NCI-H748 (cell line): ENCODE data around the gene TMEM109.

Experiments
- DNase-seq: peaks from one replicate; lab custom pipeline; 2025; ENCODE audit not compliant: unreplicated experiment; lab: John Stamatoyannopoulos, UW

The TMEM109 gene

DNA sequence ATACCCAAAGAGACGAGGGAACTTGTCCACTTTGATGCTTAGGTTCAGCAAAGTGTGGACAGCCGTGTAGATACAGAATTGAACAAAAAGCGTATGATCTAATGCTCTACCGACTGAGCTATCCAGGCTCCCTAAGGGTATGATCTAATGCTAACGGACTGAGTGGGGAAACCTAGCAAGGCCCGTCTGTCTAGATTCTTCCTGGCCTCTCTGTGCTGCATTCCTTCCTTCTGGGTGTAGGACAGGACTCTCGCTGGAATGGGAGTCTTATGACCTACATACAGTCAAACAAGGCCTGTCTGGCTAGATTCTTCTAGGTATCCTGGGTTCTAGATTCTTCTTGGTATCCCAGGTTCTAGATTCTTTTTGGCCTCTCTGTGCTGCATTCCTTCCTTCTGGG, 46.4 kb downstream of the TMEM109 start:
- DNase-seq, result no peak

DNA sequence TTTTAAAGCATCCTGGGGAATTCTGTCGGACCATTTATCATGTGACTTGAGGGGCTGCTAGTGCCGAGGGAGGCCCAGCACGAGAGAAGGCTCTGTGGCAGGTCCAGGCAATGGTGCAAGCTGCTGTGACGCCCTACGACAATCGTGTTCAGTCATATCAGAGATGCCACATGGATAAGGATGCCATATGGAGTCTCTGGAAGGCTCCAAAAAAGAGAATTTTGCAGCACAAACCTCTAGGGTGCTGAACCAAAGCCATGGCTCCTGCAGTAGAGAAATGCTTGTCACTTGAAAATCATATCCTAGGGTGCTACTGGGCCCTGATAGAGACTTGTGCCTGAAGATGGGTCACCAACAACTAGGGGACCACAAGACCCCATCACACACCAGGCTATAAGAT, 50.8 kb downstream of the TMEM109 start:
- no peak for DNase-seq

DNA sequence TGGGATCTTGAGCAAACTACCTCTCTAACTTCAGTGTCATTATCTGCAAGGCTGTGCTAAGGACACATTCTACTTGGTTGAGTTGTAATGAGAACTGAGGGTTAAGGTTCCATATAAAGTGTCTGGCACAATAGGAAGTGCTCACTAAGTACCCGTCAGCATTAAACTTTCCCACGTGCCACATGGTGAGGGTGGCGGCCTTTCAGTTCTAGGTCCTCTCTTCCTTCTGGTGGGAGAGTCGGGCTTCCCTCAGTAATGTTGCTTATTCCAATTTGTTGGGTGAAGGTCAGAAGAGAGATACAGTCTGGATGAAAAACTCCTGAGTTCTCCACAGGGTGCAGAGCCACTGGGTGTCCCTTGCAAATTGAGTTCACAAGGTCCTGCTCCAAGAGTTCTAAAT, 52.9 kb downstream of the TMEM109 start:
- DNase-seq, result no peak

DNA sequence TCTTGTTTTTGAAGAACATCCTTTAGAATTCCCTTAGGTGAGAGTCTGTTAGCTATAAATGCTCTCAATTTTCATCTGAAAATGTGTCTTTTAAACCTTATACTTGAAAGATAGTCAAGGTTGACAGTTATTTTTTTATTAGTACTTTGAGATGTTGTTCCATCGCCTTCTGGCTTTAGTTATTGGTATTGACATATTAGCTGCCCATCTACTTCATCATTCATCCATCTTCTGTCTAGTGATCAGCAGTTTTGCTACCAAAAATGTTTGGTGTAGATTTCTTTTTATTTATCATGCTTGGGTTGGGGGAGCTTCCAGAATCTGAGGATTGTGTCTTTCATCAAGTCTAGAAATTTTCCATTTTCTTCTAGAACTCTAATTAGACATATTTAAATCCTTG, 54.3 kb downstream of the TMEM109 start:
- DNase-seq, result no peak

DNA sequence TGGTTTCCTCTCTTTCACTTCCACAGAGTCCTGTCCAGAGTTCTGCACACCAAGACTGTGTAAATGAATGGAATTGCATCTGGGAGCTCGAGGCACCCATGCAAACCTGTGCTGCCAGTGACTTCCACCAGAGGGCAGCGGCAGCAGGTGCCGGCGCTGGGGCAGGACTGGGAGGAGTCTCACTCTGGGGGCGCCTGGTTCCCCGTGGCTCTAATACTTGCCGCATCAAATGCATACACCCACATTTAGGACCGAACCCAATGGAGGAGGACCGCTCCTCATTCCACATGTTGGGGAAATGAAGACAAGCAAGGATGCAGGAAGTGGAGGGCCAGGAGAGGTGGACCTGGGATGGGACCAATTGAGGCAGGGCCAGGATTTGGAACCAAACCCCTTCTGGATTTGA, 56.4 kb downstream of the TMEM109 start:
- peak; percentile 57 for DNase-seq

DNA sequence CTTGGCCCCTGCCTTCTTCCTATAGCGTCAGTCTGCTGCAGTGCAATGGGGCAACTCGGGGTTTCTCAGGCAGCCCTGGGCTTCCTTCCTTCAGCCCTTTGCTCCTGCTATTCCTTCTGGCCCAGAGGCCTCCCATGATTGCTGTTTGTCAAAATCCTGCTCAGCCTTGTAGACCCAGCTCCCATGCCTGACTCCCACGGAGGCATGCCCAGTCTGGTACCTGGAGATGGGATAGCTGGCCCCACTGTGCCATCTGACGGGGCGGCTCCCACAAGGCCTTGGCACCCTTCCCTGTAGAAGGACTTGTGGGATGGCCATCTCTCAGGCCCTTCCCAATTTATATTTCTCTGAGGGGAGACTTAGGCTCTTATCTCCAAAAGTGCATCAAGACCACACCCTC, 56.9 kb downstream of the TMEM109 start:
- no peak for DNase-seq

DNA sequence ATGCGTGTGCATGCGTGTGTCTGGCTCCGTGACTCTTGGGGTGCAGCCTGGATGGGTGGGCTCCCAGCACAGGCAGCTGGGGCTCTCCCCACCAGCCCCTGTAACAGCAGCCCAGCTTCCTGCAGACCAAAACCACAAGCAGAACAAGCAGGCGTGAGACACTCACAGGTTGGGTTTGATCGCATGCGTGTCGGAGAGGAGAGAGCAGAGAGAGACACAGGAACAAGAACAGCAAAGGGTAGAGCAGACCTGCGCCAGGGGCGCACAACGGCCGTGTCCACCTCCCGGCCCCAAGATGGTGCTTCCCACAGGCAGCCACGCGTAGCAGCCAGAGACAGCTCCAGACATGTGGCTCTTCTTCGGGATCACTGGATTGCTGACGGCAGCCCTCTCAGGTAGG, 57.6 kb downstream of the TMEM109 start, which contains the start of gene CD6:
TSS of gene CD6 (plus strand) at position 161 of the 400 bp plus-strand sequence. CDS start at position 347, 186 bp downstream.
- no peak for DNase-seq

DNA sequence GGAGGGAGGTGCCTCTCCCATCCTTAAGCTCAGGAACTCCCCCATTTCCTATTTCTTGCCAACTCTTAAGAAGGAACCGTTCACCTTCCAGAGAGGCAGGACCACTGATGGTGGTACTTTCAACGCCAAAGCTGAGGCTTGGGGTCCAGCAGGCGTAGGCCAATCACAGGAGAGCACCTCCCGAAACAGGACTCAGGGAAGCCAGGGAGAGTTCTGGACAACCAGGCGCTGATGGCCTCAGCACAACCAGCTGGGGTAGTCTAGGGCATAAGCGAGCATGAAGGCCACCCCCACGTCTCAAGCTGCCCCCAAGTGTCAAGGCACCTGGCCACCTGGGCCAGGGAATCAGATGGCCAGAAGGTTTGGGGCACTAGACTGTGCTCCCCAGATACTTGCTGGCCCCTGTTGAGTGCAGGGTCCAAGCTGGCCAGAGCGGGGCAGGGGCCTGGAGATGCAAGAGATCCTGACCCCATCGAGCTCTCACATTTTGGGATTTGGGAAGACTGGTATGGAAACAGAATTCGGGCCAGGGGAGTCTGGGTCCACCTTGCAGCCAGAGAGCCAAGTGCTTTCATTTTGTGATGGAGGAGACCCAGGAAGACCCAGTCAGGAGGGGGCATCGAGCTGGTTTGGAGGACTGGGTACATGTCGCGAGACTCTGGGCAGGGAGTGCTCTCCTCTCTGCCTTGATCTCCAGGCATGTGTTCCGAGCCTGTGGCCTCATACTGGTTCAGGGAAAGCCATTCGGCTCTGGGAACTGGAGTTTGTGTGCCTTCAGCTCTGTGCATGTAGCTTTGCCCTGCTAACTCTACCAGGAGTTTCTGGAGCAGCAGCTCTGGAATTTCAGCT, 58.4 kb downstream of the TMEM109 start:
- DNase-seq, result no peak
